ENCODE results near the gene SULT6B1.

The SULT6B1 gene

DNA sequence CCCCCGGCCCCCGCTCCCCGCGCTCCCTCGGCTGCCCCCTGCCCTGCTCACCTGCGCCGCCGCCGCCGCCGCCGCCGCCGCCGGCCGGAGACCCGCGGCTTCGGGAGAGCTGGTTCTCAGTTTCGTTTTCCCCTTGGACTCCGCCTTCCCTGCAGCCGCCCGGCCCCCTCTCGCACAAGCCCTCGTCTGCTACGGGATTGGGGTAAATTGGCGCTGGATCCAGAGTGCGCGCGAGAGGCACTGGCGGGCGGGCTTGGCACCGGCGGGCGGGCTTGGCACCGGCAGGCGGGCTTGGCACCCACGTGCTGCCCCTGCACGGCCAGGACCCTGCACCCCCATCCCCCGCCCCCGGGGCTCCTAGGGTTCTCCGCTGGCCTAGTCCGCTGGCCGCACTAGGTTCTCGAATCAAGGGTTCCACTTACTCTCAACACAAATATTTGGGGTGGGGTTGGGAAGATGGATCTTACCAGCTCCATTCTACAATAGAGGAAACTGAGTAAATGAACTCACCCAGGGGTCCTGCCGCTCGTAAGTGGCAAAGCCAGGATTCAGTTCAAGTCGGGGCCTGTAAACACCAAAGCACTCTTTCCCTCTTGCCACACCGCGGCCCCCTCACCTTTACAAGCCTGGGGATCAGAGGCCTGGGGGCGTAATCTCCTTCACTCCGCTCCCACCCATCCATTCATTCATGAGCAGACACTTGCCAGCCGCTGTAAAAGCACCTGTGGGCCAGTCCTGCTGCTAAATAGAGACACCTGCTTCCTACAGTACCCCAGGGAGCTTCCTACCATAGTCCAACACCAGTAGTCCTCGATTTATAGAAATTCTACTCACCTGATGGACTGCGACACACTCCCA lies 31.4 kb downstream of the SULT6B1 start, which contains the start of gene EIF2AK2:
Gene EIF2AK2, minus strand, starts transcription at position 124 of the 858 bp plus-strand sequence. CDS start 9,174 bp downstream, outside the sequence.
- Mint-ChIP-seq H3K4me3 (peak within 1 kb of the TSS; percentile 89), H3K4me1 (peaks cover 44% of the 10 kb centered on the region), H3K27me3 (no peaks in the 10 kb centered on the region), H3K36me3 (ENCODE audit: insufficient read depth) (peaks cover 9% of the 10 kb centered on the region), H3K9me3 (peaks cover 6% of the 10 kb centered on the region), H3K27ac (ENCODE audit: low read depth) (peak within 1 kb of the TSS; percentile 94)
- DNase-seq (ENCODE audit: low spot score in 2 of 2) (peak; percentile 67 to 79), ATAC-seq (replicated peaks; ENCODE audit: extremely low read depth, poor library complexity, severe bottlenecking) (peak; percentile 98)

DNA sequence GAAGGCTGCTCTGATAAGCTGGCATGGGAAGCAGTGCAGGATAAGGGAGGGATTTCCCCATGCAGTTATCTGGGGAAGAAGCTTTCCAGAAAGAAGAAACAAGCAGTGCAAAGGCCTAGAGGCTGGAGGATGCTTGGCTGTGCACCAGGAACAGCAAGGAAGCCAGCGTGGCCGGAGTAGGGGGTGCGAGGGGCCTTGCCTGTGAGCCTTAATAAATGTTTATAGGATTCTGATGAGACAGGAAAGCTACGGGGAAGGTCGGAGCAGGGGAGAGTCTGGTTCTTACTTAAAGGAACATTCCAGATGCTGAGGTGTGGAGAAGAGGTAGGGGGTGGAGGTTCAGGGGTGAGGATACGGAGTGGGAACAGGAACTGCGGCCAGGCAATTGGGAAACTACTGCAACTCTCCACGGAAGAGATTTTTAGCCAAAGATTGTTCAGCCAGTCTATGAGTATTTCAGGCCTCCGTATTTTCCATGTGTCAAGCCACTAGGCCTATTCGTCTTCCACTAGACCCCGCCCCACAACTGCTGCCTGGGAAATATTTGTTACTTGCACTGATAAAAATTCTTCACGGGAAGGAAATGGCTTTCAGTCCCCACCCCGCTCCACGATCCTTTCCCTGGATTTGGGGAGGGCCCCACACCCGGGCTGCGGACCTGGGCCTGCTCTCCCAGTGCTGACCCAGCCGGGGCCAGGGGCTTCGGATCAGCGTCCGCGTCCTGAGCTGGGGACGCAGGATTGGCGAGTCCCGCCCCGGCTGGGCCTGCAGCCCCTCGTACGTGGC lies 32.2 kb downstream of the SULT6B1 start:
- Mint-ChIP-seq H3K9me3 (peaks cover 6% of the 10 kb centered on the region), H3K27ac (ENCODE audit: low read depth) (peak overlapping the region; percentile 94), H3K4me1 (peaks cover 46% of the 10 kb centered on the region), H3K36me3 (ENCODE audit: insufficient read depth) (peaks cover 9% of the 10 kb centered on the region), H3K27me3 (no peaks in the 10 kb centered on the region), H3K4me3 (peak overlapping the region; percentile 89)
- DNase-seq (ENCODE audit: low spot score in 2 of 2) (peak in 1 of 2 donors; percentile 18), ATAC-seq (replicated peaks; ENCODE audit: extremely low read depth, poor library complexity, severe bottlenecking) (peak; percentile 25)

DNA sequence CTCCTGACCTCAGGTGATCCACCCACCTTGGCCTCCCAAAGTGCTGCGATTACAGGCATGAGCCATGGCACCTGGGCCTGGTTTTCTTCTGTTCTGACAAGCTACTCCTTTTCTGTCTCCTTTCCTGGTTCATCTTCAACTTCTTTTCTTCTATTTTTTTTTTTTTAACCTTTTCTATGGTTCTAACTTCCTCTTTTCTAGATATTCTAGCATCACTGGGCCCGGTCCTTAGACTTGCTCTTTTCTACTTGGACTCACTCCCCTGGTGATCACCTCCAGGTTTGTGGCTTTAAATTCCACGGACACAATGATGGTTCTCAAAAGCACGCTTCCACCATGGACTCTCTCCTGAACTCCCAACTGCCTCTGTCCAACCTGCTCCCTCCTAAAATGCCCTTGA lies 33.7 kb downstream of the SULT6B1 start:
- H3K9me3 Mint-ChIP-seq, result peaks cover 6% of the 10 kb centered on the region
- H3K4me3 Mint-ChIP-seq, result no peak overlapping the region
- DNase-seq (ENCODE audit: low spot score in 2 of 2), result no peak
- ATAC-seq (replicated peaks; ENCODE audit: extremely low read depth, poor library complexity, severe bottlenecking), result no peak
- H3K4me1 Mint-ChIP-seq, result peaks cover 55% of the 10 kb centered on the region
- peak overlapping the region; percentile 94 for H3K27ac Mint-ChIP-seq (ENCODE audit: low read depth)
- no peaks in the 10 kb centered on the region for H3K27me3 Mint-ChIP-seq
- H3K36me3 Mint-ChIP-seq (ENCODE audit: insufficient read depth), result peaks cover 9% of the 10 kb centered on the region

DNA sequence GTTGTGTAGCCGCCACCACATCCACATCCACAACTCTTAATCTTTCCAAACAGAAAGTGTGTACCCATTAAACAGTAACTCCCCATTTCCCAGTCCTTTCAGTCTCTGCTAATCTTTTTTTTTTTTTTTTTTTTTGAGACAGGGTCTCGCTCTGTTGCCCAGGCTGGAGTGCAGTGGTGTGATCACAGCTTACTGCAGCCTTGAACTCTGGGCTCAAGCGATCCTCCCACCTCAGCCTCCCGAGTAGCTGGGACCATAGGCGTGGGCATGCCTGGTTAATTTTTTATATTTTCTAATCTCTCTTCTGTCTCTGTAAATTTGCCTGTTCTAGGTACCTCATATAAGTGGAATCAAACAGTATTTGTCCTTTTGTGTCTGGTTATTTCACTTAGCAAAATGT lies 35.2 kb downstream of the SULT6B1 start:
- no peak for DNase-seq (ENCODE audit: low spot score in 2 of 2)

DNA sequence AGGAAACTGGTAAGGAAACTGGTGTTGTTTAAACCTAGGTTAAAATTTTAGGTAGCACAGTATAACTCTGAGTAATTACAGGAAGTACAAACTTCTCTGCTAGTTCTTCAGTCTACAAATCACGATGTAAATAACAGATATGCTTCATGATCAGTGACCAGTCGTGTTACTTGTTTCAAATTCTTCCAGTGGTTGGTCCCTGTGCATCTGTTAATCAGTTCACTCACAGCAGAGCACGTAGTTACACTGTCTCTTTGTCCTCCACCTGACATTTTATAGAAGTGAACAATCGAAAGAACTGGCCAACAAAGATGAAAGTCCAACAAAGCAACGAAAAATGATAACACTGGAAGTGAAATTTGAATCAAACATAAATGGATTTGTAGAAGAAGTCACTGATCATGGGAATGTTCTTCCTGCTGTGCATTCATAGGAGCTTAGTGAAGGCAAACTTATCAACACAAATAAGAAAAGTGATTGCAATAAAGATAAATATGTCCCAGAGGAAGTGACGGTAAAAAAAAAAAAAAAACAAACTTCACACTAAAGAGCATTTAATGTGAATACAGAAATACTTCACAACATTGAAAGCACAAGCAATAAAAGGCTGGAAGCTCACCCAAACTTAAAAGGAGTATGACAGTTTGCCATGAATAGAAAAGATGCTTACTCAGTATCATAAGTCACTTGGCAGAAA lies 38.7 kb downstream of the SULT6B1 start:
- Mint-ChIP-seq H3K9me3 (peaks cover 6% of the 10 kb centered on the region), H3K4me3 (peak overlapping the region; percentile 64), H3K4me1 (peaks cover 37% of the 10 kb centered on the region), H3K36me3 (ENCODE audit: insufficient read depth) (peaks cover 37% of the 10 kb centered on the region), H3K27ac (ENCODE audit: low read depth) (peak overlapping the region; percentile 79), H3K27me3 (no peaks in the 10 kb centered on the region)
- ATAC-seq (replicated peaks; ENCODE audit: extremely low read depth, poor library complexity, severe bottlenecking) (peak; percentile 80), DNase-seq (ENCODE audit: low spot score in 2 of 2) (no peak)

More for the DNA sequence above, 35.2 kb downstream of the SULT6B1 start:
- Mint-ChIP-seq H3K27me3 (no peaks in the 10 kb centered on the region), H3K4me3 (no peak overlapping the region), H3K36me3 (ENCODE audit: insufficient read depth) (peaks cover 17% of the 10 kb centered on the region), H3K27ac (ENCODE audit: low read depth) (peak overlapping the region; percentile 3), H3K9me3 (peaks cover 6% of the 10 kb centered on the region), H3K4me1 (peaks cover 61% of the 10 kb centered on the region)
- ATAC-seq (replicated peaks; ENCODE audit: extremely low read depth, poor library complexity, severe bottlenecking), result no peak

DNA sequence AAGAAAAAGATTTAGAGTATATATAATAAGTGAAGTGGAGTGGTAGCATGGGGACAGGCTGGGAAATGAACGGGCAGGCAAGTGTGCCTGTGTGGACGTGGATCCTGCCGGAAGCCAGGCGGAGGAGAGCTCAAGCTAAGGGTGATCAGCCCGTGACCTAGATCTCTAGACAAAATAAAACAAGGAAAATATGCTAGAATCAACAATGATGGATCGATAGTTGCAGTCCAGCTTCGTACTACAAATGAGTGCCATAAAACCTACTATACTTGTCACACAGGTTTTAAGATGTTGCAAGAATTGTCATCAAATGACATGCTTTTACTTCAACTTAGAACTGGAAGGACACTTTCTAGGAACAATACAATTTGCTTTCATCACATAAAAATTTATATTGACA lies 40.1 kb downstream of the SULT6B1 start:
- H3K27me3 Mint-ChIP-seq, result no peaks in the 10 kb centered on the region
- peaks cover 6% of the 10 kb centered on the region for H3K9me3 Mint-ChIP-seq
- peak overlapping the region; percentile 58 for H3K27ac Mint-ChIP-seq (ENCODE audit: low read depth)
- peaks cover 34% of the 10 kb centered on the region for H3K4me1 Mint-ChIP-seq
- H3K36me3 Mint-ChIP-seq (ENCODE audit: insufficient read depth), result peaks cover 38% of the 10 kb centered on the region
- no peak for ATAC-seq (replicated peaks; ENCODE audit: extremely low read depth, poor library complexity, severe bottlenecking)
- no peak overlapping the region for H3K4me3 Mint-ChIP-seq
- DNase-seq (ENCODE audit: low spot score in 2 of 2), result no peak

DNA sequence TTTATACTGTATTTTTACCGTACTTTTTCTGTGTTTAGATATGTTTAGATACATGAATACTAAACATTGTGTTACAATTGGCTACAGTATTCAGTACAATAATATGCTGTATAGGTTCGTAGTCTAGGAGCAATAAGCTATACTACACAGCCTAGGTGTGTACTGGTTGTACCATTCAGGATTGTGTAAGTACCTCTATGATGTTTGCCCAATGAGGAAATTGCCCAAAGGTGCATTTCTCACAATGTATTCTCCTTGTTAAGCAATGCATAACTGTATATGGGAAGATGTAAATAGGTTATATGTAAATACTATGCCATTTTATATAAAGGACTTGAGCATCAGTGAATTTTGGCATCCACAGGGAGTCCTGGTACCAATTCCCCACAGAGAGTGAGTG lies 42.4 kb downstream of the SULT6B1 start:
- Mint-ChIP-seq H3K4me1 (peaks cover 22% of the 10 kb centered on the region), H3K27me3 (no peaks in the 10 kb centered on the region), H3K4me3 (no peak overlapping the region), H3K9me3 (no peaks in the 10 kb centered on the region), H3K36me3 (ENCODE audit: insufficient read depth) (peaks cover 50% of the 10 kb centered on the region), H3K27ac (ENCODE audit: low read depth) (no peak overlapping the region)
- no peak for ATAC-seq (replicated peaks; ENCODE audit: extremely low read depth, poor library complexity, severe bottlenecking)
- no peak for DNase-seq (ENCODE audit: low spot score in 2 of 2)

DNA sequence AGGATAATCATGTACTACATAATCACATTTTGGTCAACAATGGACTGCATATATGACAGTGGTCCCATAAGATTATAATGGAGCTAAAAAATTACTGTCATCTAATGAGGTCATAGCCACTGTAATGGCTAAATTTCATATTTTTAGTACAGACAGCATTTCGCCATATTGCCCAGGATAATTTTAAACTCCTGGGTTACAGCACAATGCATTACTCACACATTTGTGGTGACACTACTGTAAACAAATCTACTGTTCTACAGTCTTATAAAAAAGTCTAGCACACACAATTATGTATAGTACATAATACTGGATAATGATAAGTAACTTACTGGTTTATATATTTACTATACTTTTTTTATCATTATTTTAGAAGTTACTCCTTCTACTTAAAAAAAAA lies 44.5 kb downstream of the SULT6B1 start:
- ATAC-seq (replicated peaks; ENCODE audit: extremely low read depth, poor library complexity, severe bottlenecking), result no peak
- Mint-ChIP-seq H3K4me1 (peaks cover 10% of the 10 kb centered on the region), H3K27ac (ENCODE audit: low read depth) (no peak overlapping the region), H3K27me3 (no peaks in the 10 kb centered on the region), H3K36me3 (ENCODE audit: insufficient read depth) (peaks cover 64% of the 10 kb centered on the region), H3K9me3 (no peaks in the 10 kb centered on the region), H3K4me3 (no peak overlapping the region)
- DNase-seq (ENCODE audit: low spot score in 2 of 2), result no peak

DNA sequence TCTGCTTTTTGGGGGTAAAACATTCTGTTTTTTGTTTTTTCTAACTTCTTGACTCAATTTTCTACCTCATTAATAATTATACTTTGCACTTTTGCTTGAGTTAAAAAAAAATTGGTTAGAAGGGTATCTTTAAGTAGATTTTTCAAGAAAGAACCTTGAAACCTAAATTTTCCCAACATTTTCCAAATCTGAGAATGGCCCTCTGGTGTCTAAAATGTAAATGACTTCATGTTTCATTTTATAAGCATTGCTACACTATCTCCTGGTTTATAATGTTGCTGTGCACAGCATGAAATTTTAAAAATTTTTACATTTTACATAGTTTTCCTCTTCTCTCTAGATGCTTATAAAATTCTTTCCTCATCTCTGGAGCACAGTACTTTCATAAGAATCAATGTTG lies 45.9 kb downstream of the SULT6B1 start:
- no peaks in the 10 kb centered on the region for H3K27me3 Mint-ChIP-seq
- peaks cover 5% of the 10 kb centered on the region for H3K4me1 Mint-ChIP-seq
- no peak for DNase-seq (ENCODE audit: low spot score in 2 of 2)
- ATAC-seq (replicated peaks; ENCODE audit: extremely low read depth, poor library complexity, severe bottlenecking), result no peak
- H3K4me3 Mint-ChIP-seq, result no peak overlapping the region
- H3K9me3 Mint-ChIP-seq, result no peaks in the 10 kb centered on the region
- peaks cover 61% of the 10 kb centered on the region for H3K36me3 Mint-ChIP-seq (ENCODE audit: insufficient read depth)
- H3K27ac Mint-ChIP-seq (ENCODE audit: low read depth), result peak overlapping the region; percentile 68

DNA sequence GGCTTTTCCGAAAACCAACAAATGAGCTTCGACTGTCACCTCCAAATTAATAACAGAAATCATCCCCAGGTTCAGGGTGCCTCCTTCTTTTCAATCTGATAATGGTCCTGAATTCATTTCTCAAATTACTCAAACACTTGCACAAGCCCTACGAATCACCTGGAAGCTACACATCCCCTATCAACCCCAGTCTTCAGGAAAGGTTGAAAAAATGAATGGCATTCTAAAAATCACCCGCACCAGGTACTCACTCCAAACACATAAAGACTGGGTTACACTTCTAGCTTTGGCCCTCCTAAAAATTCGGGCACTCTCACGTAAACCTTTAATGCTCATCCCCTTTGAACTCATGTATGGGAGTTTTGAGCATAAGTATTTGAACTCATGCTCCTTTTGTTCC lies 55.6 kb downstream of the SULT6B1 start:
- Mint-ChIP-seq H3K36me3 (ENCODE audit: insufficient read depth) (peaks cover 28% of the 10 kb centered on the region), H3K27me3 (no peaks in the 10 kb centered on the region), H3K9me3 (no peaks in the 10 kb centered on the region), H3K27ac (ENCODE audit: low read depth) (no peak overlapping the region), H3K4me3 (no peak overlapping the region), H3K4me1 (peaks cover 16% of the 10 kb centered on the region)
- ATAC-seq (replicated peaks; ENCODE audit: extremely low read depth, poor library complexity, severe bottlenecking), result no peak
- DNase-seq (ENCODE audit: low spot score in 2 of 2), result no peak

DNA sequence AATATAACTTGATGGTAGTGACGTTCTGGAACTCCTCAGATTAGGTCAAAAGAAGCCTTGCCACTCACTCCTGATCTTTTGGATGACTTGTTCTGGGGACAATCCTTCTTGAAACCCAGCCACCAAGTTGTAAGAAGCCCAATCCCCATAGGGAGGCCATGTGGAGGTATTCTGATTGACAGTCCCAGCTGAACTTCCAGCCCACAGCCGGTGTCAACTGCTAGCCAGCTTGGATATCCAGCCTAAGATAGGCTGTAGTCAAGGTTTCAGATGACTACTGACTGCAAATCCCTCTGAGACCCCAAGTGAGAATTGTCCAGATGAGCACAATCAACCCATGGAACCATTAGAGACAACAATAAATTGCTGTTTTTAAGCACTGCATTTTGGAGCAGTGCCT lies 63.1 kb downstream of the SULT6B1 start:
- Mint-ChIP-seq H3K27me3 (no peaks in the 10 kb centered on the region), H3K4me1 (peaks cover 4% of the 10 kb centered on the region), H3K36me3 (ENCODE audit: insufficient read depth) (peaks cover 40% of the 10 kb centered on the region), H3K4me3 (no peak overlapping the region), H3K9me3 (no peaks in the 10 kb centered on the region), H3K27ac (ENCODE audit: low read depth) (no peak overlapping the region)
- DNase-seq (ENCODE audit: low spot score in 2 of 2) (no peak), ATAC-seq (replicated peaks; ENCODE audit: extremely low read depth, poor library complexity, severe bottlenecking) (no peak)

DNA sequence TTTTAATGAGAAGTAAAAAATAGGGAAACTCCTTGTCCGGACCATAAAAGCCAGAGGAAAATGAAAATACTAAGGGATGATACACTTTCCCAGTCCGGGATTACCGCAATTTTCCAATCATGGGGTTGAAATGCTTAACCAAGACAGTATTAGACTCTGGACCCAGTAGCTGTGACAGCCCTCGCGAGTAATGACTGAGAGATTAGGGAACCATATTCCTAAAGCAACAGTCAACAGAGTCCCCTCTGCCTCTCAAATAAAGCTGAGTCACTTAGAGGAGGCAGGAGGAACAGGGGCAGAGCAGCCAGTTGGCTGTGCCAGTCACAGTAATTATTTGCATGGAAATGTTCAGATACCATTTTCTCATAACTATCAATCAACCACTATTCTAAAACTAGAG lies 69.3 kb downstream of the SULT6B1 start:
- ATAC-seq (replicated peaks; ENCODE audit: extremely low read depth, poor library complexity, severe bottlenecking) (no peak), DNase-seq (ENCODE audit: low spot score in 2 of 2) (no peak)
- peaks cover 8% of the 10 kb centered on the region for H3K4me1 Mint-ChIP-seq
- H3K9me3 Mint-ChIP-seq, result no peaks in the 10 kb centered on the region
- H3K27me3 Mint-ChIP-seq, result no peaks in the 10 kb centered on the region
- no peak overlapping the region for H3K27ac Mint-ChIP-seq (ENCODE audit: low read depth)
- no peak overlapping the region for H3K4me3 Mint-ChIP-seq
- H3K36me3 Mint-ChIP-seq (ENCODE audit: insufficient read depth), result peaks cover 44% of the 10 kb centered on the region

Measured in central memory CD8-positive, alpha-beta T cell (primary cell).